Neural crest cell (in vitro differentiated cells): ENCODE results near the gene SLC39A11. TPM values are rescaled to one million over a fixed set of nuclear protein-coding genes. Genes with fewer than 3 reads are reported as not detected.

Experiments
- DNase-seq: peaks from one replicate; pipeline ENCODE4 v3.0.0; 2021; ENCODE audit warnings: low read depth, mixed read lengths, low spot score
- H3K27ac Mint-ChIP-seq: one replicate; pipeline ENCODE4 v1.8.0; 2021; ENCODE audit warnings: mild to moderate bottlenecking, mixed read lengths; ENCODE audit not compliant: unreplicated experiment
- H3K27me3 Mint-ChIP-seq: 2 replicates; pipeline ENCODE4 v1.8.0; 2021; ENCODE audit warnings: low read depth, mild to moderate bottlenecking, mixed read lengths
- H3K36me3 Mint-ChIP-seq: 2 replicates; pipeline ENCODE4 v1.8.0; 2021; ENCODE audit warnings: low read depth, mild to moderate bottlenecking, mixed read lengths
- H3K4me1 Mint-ChIP-seq: 2 replicates; pipeline ENCODE4 v1.8.0; 2021; ENCODE audit warnings: mixed read lengths
- H3K4me3 Mint-ChIP-seq: one replicate; pipeline ENCODE4 v1.8.0; 2021; ENCODE audit warnings: mild to moderate bottlenecking, mixed read lengths
- H3K9me3 Mint-ChIP-seq: 2 replicates; pipeline ENCODE4 v1.8.0; 2021; ENCODE audit warnings: mixed read lengths
- total RNA-seq: library from RNA; stranded (reverse); gene quantifications from 2 replicates; pipeline ENCODE4 v1.2.1, GENCODE V29; 2021
- TF ChIP-seq, protein P1 (sequence below): fragments of 200-600 bp; sonication (generic); conservative IDR thresholded peaks from 2 replicates; pipeline ENCODE4 v1.5.0; 2021; ENCODE audit warnings: antibody characterized with exemption, mild to moderate bottlenecking

SLC39A11 gene
- total RNA-seq, 1 donor from 2014 or later = 11.3 TPM

DNA sequence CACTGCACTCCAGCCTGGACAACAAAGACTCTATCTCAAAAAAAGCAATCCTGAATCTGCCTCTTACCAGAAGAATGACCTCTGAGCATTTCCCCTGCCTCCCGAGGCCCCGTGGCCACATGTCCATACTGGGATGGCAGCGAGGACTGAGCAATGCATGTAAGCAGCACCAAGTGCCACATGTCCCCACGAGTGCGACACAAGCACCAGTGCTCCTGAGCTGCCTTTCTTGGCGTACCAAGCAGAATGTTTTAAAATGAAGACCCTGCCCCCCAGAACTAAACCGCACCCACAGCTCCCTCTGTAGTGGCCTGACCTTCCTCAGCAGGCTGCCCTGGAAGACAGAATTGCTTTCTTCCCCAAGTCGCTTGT is 373.3 kb downstream of the SLC39A11 start:
- H3K36me3 Mint-ChIP-seq = no peaks in the 10 kb centered on the region
- H3K27me3 Mint-ChIP-seq = peaks cover 14% of the 10 kb centered on the region
- peaks cover 71% of the 10 kb centered on the region for H3K4me1 Mint-ChIP-seq
- no peaks in the 10 kb centered on the region for H3K9me3 Mint-ChIP-seq
- no peak for DNase-seq
- peak overlapping the region; percentile 98 for H3K27ac Mint-ChIP-seq
- TF ChIP-seq, protein P1, sequence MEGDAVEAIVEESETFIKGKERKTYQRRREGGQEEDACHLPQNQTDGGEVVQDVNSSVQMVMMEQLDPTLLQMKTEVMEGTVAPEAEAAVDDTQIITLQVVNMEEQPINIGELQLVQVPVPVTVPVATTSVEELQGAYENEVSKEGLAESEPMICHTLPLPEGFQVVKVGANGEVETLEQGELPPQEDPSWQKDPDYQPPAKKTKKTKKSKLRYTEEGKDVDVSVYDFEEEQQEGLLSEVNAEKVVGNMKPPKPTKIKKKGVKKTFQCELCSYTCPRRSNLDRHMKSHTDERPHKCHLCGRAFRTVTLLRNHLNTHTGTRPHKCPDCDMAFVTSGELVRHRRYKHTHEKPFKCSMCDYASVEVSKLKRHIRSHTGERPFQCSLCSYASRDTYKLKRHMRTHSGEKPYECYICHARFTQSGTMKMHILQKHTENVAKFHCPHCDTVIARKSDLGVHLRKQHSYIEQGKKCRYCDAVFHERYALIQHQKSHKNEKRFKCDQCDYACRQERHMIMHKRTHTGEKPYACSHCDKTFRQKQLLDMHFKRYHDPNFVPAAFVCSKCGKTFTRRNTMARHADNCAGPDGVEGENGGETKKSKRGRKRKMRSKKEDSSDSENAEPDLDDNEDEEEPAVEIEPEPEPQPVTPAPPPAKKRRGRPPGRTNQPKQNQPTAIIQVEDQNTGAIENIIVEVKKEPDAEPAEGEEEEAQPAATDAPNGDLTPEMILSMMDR = no peak
- peak overlapping the region; percentile 74 for H3K4me3 Mint-ChIP-seq

DNA sequence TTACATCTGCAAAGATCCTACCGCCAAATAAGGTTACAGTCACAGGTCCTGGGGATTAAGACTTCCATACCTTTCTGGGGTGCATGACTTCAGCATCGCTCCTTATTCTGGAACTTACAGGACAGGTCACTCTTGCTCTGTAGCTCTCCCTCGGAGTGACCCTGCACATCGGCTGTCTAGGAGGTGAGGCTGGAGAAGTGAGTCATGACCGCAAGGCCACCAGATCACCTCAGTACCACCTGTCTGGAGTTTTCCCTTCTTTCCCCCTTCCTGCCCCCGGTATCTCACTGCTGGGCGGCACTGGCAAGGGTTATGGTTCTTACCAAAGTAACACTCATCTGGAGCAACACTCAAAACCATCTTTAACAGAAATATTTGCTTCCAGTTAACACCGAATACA is 374.8 kb downstream of the SLC39A11 start:
- Mint-ChIP-seq H3K36me3 (no peaks in the 10 kb centered on the region), H3K27me3 (peaks cover 8% of the 10 kb centered on the region), H3K4me3 (no peak overlapping the region), H3K4me1 (peaks cover 58% of the 10 kb centered on the region), H3K27ac (no peak overlapping the region), H3K9me3 (no peaks in the 10 kb centered on the region)
- no peak for DNase-seq
- TF ChIP-seq, protein P1 = no peak

DNA sequence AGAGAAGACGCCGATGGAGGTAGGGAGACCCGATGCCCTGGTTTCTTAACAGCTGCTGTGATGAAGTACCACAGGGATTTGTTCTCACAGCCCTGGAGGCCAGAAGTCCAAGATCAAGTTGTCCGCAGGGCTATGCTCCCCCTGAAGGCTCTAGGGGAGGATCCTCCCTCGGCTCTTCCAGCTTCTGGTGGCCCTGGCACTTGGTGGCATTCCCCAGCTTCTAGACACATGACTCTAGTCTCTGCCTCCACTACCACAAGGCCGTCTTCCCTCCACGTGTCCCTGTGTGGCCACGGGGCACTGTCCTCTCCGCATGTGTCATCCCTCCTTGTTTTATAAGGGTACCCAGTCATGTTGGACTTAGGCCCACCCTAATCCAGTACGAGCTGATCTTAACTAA is 375.2 kb downstream of the SLC39A11 start:
- Mint-ChIP-seq H3K36me3 (no peaks in the 10 kb centered on the region), H3K27ac (no peak overlapping the region), H3K4me1 (peaks cover 57% of the 10 kb centered on the region), H3K4me3 (no peak overlapping the region), H3K27me3 (peaks cover 8% of the 10 kb centered on the region), H3K9me3 (no peaks in the 10 kb centered on the region)
- TF ChIP-seq, protein P1 = no peak
- no peak for DNase-seq

DNA sequence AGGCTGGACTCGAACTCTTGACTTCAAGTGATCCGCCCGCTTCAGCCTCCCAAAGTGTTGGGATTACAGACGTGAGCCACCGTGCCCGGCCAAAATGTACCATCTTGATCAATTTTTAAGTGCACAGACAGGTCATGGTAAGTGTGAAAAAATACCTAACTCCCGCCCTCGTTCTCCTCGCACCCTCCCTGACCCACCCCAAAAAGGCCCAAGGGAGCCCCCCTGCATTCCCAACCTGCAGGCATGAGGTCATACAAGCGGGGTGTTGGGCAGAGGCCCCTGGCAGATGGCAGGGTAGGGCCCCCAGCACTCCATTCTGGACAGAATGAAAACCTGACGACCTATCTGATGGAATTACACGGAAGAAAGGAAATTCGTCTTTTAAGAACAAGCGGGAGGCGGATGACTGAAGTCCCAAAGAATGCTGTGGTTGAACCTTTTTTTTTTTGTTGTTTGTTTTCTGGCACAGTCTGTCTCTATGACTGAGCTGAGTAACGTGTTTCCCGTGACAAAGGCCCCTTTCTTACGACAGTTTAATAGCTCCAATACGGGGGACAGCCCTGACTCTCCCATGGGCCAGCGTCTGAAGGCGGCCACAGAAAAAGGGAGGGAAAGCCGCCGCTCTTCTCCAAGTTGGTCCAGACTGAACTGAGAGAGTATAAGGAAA is 376.4 kb downstream of the SLC39A11 start:
- Mint-ChIP-seq H3K27ac (peak overlapping the region; percentile 20), H3K4me1 (peaks cover 52% of the 10 kb centered on the region), H3K27me3 (peaks cover 8% of the 10 kb centered on the region), H3K4me3 (peak overlapping the region; percentile 45), H3K36me3 (no peaks in the 10 kb centered on the region), H3K9me3 (peaks cover 2% of the 10 kb centered on the region)
- DNase-seq = no peak
- TF ChIP-seq, protein P1 = no peak

DNA sequence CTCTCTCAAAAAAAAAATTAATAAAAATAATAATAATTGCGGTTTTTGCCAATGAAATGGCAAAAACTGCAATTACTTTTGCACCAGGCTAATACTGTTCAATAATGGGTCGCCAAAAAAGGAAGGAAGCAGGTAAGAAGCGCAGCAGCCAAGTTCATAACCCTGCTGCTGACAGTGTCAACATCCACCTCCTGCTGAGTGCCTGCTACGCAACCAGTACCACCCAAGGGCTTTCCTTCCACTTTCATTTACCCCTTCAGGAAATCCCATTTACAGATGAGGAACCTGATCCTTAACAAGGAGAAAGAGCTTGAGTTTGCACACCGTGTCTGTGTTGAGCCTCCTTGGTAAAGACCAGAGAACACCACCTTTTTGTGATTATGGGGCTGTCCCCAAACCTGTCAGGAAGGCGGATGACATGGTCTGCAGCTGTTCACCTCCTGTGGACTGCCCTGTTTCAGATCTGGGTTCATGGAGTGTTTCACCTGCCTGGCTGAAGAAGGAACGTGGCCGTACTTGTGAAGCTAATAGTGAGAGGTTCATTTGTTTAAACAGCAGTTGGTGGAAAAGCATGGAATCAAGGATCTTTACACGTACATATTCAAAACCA is 378.0 kb downstream of the SLC39A11 start:
- Mint-ChIP-seq H3K36me3 (peaks cover 8% of the 10 kb centered on the region), H3K27ac (no peak overlapping the region), H3K27me3 (peaks cover 4% of the 10 kb centered on the region), H3K9me3 (peaks cover 8% of the 10 kb centered on the region), H3K4me1 (peaks cover 40% of the 10 kb centered on the region), H3K4me3 (no peak overlapping the region)
- no peak for DNase-seq
- TF ChIP-seq, protein P1 = no peak
